Endothelial cell of umbilical vein (primary cell): ENCODE results near the gene PTGIR. TPM values are rescaled to one million over a fixed set of nuclear protein-coding genes. Genes with fewer than 3 reads are reported as not detected.
A peak's percentile ranks its signal among the peaks of the same experiment; 100 is the strongest.

Experiments
- BruUV-seq: library from RNA; stranded (reverse); fragments of 400-500 nt; replicated peaks from 2 replicates; lab custom pipeline; 2021; lab: Mats Ljungman, UMichigan
- CTCF ChIA-PET: fragments of 300-600, 350-600 bp; sonication (Branson Sonifier 250); formaldehyde crosslinking; loops from one replicate; lab custom pipeline; 2021; ENCODE audit warnings: antibody characterized with exemption, inconsistent platforms; lab: Charles Lee
- POLR2A ChIA-PET: fragments of 300-600, 350-600 bp; sonication (Branson Sonifier 250); formaldehyde crosslinking; loops from one replicate; lab custom pipeline; 2021; ENCODE audit warnings: antibody characterized with exemption, inconsistent platforms; lab: Charles Lee
- DNase-seq: peaks from one replicate; pipeline ENCODE4 v3.0.0-alpha.2; 2011; ENCODE audit warnings: low read depth, low spot score
- FAIRE-seq: peaks from 2 replicates; lab custom pipeline; 2011; peaks lifted over from hg19 to GRCh38; lab: Jason Lieb, UNC
- H2AFZ ChIP-seq: 2 replicates; pipeline ENCODE4 v1.6.0; 2012; ENCODE audit warnings: low read depth, low read length, control low read depth, inconsistent platforms
- H3K27ac ChIP-seq: 2 replicates; pipeline ENCODE4 v1.5.1; 2011; ENCODE audit warnings: low read depth, mild to moderate bottlenecking, control low read depth, low read length, moderate library complexity; ENCODE audit not compliant: insufficient read depth
- H3K27me3 ChIP-seq, 2 experiments: 2 replicates each; pipeline versions ENCODE4 v1.6.0 to v1.6.1; 2011; ENCODE audit warnings: low read length in 2 of 2, mixed read lengths in 1 of 2; ENCODE audit not compliant: control insufficient read depth in 2 of 2, insufficient read depth in 2 of 2
- H3K36me3 ChIP-seq, 2 experiments: 2 replicates in 1 of 2; 3 replicates in 1 of 2; pipeline ENCODE4 v1.5.1; 2011; ENCODE audit warnings: low read length in 2 of 2, mild to moderate bottlenecking in 1 of 2, moderate library complexity in 1 of 2; ENCODE audit not compliant: control insufficient read depth in 2 of 2, insufficient read depth in 2 of 2; ENCODE audit errors: extremely low read depth in 1 of 2
- H3K4me1 ChIP-seq: 3 replicates; pipeline ENCODE4 v1.5.1; 2011; ENCODE audit warnings: mild to moderate bottlenecking, low read length; ENCODE audit not compliant: control insufficient read depth, insufficient read depth; ENCODE audit errors: extremely low read depth
- H3K4me2 ChIP-seq: 2 replicates; pipeline ENCODE4 v1.6.1; 2011; ENCODE audit warnings: low read length, control low read depth, mixed read lengths; ENCODE audit not compliant: insufficient read depth
- H3K4me3 ChIP-seq, 3 experiments: fragments of 200-600 bp in 1 of 3; sonication (generic), shearing (Covaris generic) in 1 of 3; replicated peaks in 1 of 3; 2 replicates each; pipeline ENCODE4 v1.5.1; 2011 to 2016; ENCODE audit warnings: control low read depth in 3 of 3, low read length in 3 of 3, mild to moderate bottlenecking in 2 of 3, inconsistent platforms in 1 of 3, low read depth in 1 of 3, moderate library complexity in 1 of 3; ENCODE audit not compliant: insufficient read depth in 1 of 3
- H3K79me2 ChIP-seq: 2 replicates; pipeline ENCODE4 v1.6.0; 2012; ENCODE audit warnings: low read length, inconsistent platforms; ENCODE audit not compliant: control insufficient read depth, insufficient read depth
- H3K9ac ChIP-seq: replicated peaks from 2 replicates; pipeline ENCODE3; 2011; ENCODE audit warnings: low read length, control low read depth; ENCODE audit not compliant: insufficient read depth; ENCODE audit errors: extremely low read depth
- H3K9me1 ChIP-seq: replicated peaks from 3 replicates; pipeline ENCODE4 v1.6.0; 2011; ENCODE audit warnings: mild to moderate bottlenecking, low read length; ENCODE audit not compliant: control insufficient read depth, insufficient read depth; ENCODE audit errors: extremely low read depth
- H3K9me3 ChIP-seq: replicated peaks from 2 replicates; pipeline ENCODE4 v1.5.1; 2012; ENCODE audit warnings: low read length, inconsistent platforms; ENCODE audit not compliant: control insufficient read depth, insufficient read depth
- H4K20me1 ChIP-seq: replicated peaks from 2 replicates; pipeline ENCODE3; 2011; ENCODE audit warnings: mild to moderate bottlenecking, low read length; ENCODE audit not compliant: control insufficient read depth, insufficient read depth; ENCODE audit errors: extremely low read depth
- EZH2 ChIP-seq: IDR thresholded peaks from 2 replicates; pipeline ENCODE4 v1.6.1; 2012; ENCODE audit warnings: borderline replicate concordance, low read depth, mild to moderate bottlenecking, moderate library complexity, low read length, inconsistent platforms; ENCODE audit not compliant: severe bottlenecking
- POLR2A ChIP-seq: IDR thresholded peaks from 2 replicates; pipeline ENCODE4 v1.6.1; 2012; ENCODE audit warnings: low read depth, mild to moderate bottlenecking, control low read depth, low read length
- dilution Hi-C: fragments of 300-500 bp; cut with MboI; formaldehyde crosslinking; loops from one replicate; pipeline ENCODE4 v1.15.0; 2019; ENCODE audit warnings: low sequenced_read_pairs; ENCODE audit not compliant: extremely low pct_ligation_motif_present
- intact Hi-C: fragments of 100-400 bp; cut with micrococcal nuclease; formaldehyde crosslinking; loops from one replicate; pipeline ENCODE4 v1.10.0; 2022
- polyA plus RNA-seq, 4 experiments: library from polyadenylated mRNA; depleted of rRNA in 3 of 4; stranded (reverse) in 3 of 4; unstranded in 1 of 4; fragments of >200 nt; gene quantifications; 2 replicates each; pipeline versions ENCODE4 v1.2.1 to v1.2.3, GENCODE V29; 2011 to 2012; ENCODE audit warnings: missing spikeins in 1 of 4
- total RNA-seq: library from RNA; stranded (reverse); gene quantifications from 2 replicates; pipeline ENCODE4 v1.2.3, GENCODE V29; 2021
- TF ChIP-seq, protein P1 (sequence below): IDR thresholded peaks from 2 replicates; pipeline ENCODE4 v1.6.1; 2011; ENCODE audit not compliant: insufficient read depth, insufficient read length
- TF ChIP-seq, protein P2 (sequence below), 2 donors: IDR thresholded peaks; 1 replicate in 1 of 2; 2 replicates in 1 of 2; pipeline ENCODE4 v1.5.1; 2011; ENCODE audit warnings: low read length in 2 of 2, mild to moderate bottlenecking in 2 of 2, moderate library complexity in 2 of 2, control low read depth in 1 of 2, inconsistent platforms in 1 of 2, low read depth in 1 of 2; ENCODE audit not compliant: insufficient read depth in 1 of 2; ENCODE audit errors: extremely low read depth in 1 of 2

Gene PTGIR
- total and polyA plus RNA-seq, 2 donors (not counting 3 experiments of a cell fraction or from before 2014, with no cell fraction given): 0.55 to 2.7 TPM

DNA sequence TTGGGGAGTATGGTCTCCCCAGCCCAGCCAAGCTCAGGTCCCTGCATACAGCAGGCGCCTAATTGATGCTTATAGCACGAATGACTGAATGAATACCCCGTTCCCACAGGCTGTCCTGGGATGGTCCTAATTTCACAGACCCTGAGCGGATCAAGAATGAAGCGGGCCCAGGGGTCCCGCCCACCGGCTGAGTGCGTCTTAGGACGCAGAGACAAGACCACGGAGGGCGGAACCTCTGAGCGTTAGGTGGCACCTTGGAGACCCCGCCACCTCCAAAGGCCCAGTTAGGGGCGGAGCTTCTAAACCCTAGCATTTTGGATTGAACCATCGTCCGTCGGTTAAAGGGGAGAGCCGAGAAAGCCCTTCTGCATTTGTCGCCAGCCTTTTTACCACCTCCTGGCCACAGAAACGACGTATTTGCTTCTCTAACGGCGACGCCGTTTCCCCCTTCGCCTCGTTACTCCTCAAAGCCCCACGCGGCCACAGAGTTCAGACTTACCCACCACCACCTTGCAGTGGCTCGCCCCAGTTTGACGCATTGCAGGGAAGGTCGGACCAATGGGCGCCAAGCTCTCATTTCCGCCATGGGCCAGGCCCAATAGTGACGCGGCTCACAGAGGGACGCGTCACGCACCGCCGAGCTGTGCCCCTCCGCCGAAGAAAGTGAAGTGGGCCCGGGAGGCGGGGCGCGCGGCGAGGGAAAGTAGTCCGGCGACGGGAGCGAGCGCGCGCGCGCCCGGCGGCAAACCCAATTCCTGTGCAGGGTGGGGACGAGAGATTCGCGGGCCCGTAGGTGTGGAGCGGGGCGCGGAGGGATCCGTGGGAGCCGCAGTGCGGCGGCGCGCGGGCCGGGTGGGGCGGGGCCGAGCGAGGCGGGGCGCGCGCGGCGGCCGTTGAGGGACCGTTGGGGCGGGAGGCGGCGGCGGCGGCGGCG is 24.2 kb downstream of the PTGIR start:
- no peaks in the 10 kb centered on the region for H4K20me1 ChIP-seq
- dilution Hi-C loops: no loop called here
- peak overlapping the region; percentile 96 for H3K9ac ChIP-seq
- peaks cover 45% of the 10 kb centered on the region for H3K79me2 ChIP-seq
- H3K9me3 ChIP-seq: no peaks in the 10 kb centered on the region
- H3K4me3 ChIP-seq: peak overlapping the region; percentile 2 to 99 (median 98)
- H3K4me2 ChIP-seq: peak overlapping the region; percentile 44
- no peaks in the 10 kb centered on the region for H3K9me1 ChIP-seq
- POLR2A ChIA-PET: interaction anchor here (0.5 to 1.1 kb wide), 3 partner anchors 17 to 116 kb away, joined by 4 to 8 read pairs (median 6); partner anchors contain the start of gene PRKD2
- CTCF ChIA-PET: interaction anchor here (1.0 to 2.6 kb wide), 6 partner anchors 10 to 71 kb away, joined by 3 to 17 read pairs (median 6); partner anchors contain the start of gene DACT3
- peaks cover 0 to 3% of the 10 kb centered on the region in 2 experiments for H3K27me3 ChIP-seq
- H3K4me1 ChIP-seq: peaks cover 13% of the 10 kb centered on the region
- H2AFZ ChIP-seq: peak overlapping the region; percentile 68
- H3K27ac ChIP-seq: peak overlapping the region; percentile 93
- H3K36me3 ChIP-seq: peaks cover 0 to 6% of the 10 kb centered on the region in 2 experiments
- FAIRE-seq (peak; percentile 97), DNase-seq (peak; percentile 98)
- intact Hi-C loops: no loop called here
- TSS peak; percentile 83 for BruUV-seq
- TF ChIP-seq, protein P1, sequence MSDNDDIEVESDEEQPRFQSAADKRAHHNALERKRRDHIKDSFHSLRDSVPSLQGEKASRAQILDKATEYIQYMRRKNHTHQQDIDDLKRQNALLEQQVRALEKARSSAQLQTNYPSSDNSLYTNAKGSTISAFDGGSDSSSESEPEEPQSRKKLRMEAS: peak; percentile 1
- TF ChIP-seq, protein P2, sequence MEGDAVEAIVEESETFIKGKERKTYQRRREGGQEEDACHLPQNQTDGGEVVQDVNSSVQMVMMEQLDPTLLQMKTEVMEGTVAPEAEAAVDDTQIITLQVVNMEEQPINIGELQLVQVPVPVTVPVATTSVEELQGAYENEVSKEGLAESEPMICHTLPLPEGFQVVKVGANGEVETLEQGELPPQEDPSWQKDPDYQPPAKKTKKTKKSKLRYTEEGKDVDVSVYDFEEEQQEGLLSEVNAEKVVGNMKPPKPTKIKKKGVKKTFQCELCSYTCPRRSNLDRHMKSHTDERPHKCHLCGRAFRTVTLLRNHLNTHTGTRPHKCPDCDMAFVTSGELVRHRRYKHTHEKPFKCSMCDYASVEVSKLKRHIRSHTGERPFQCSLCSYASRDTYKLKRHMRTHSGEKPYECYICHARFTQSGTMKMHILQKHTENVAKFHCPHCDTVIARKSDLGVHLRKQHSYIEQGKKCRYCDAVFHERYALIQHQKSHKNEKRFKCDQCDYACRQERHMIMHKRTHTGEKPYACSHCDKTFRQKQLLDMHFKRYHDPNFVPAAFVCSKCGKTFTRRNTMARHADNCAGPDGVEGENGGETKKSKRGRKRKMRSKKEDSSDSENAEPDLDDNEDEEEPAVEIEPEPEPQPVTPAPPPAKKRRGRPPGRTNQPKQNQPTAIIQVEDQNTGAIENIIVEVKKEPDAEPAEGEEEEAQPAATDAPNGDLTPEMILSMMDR (IDR thresholded peaks at IDR 0.05; ENCODE audit: extremely low read depth in 1 of 2, insufficient read depth in 1 of 2, low read depth in 1 of 2, low read length in 2 of 2): no peak
- TF ChIP-seq POLR2A (peak; percentile 66), EZH2 (no peak)
